MM.1S (cell line): ENCODE results near the gene GSTP1.
"Not testable (repeated sequence)": the region's sequence is repeated elsewhere in the genome, so short reads cannot be mapped to it uniquely, and the experiment has no call there.

Experiments used
- DNase-seq: peaks from one replicate; pipeline ENCODE4 v3.0.0-alpha.2; 2015
- H2AFZ ChIP-seq: fragments of 300-600 bp; sonication (generic); 2 replicates; pipeline ENCODE4 v1.6.0; 2016; ENCODE audit warnings: antibody characterized with exemption, low read length
- H3F3A ChIP-seq: fragments of 300-600 bp; sonication (generic); 2 replicates; pipeline ENCODE4 v1.6.1; 2016; ENCODE audit warnings: mild to moderate bottlenecking, antibody characterized with exemption, low read length, moderate library complexity, mixed read lengths; ENCODE audit not compliant: insufficient read depth
- H3K27ac ChIP-seq: fragments of 300-600 bp; sonication (generic); 2 replicates; pipeline ENCODE4 v1.5.1; 2016; ENCODE audit warnings: mild to moderate bottlenecking, low read length
- H3K27me3 ChIP-seq: fragments of 300-600 bp; sonication (generic); replicated peaks from 2 replicates; pipeline ENCODE4 v1.6.0; 2016; ENCODE audit warnings: low read length; ENCODE audit not compliant: insufficient read depth
- H3K36me3 ChIP-seq: fragments of 300-600 bp; sonication (generic); replicated peaks from 2 replicates; pipeline ENCODE4 v1.6.1; 2016; ENCODE audit warnings: mild to moderate bottlenecking, low read length, mixed read lengths; ENCODE audit not compliant: insufficient read depth
- H3K4me1 ChIP-seq: fragments of 300-600 bp; sonication (generic); 2 replicates; pipeline ENCODE4 v1.6.1; 2016; ENCODE audit warnings: low read length, mixed read lengths
- H3K4me2 ChIP-seq: fragments of 300-600 bp; sonication (generic); 2 replicates; pipeline ENCODE4 v1.6.0; 2016; ENCODE audit warnings: low read depth, low read length
- H3K4me3 ChIP-seq: fragments of 300-600 bp; sonication (generic); 2 replicates; pipeline ENCODE4 v1.5.1; 2016; ENCODE audit warnings: low read length, mixed read lengths
- H3K79me2 ChIP-seq: fragments of 300-600 bp; sonication (generic); 2 replicates; pipeline ENCODE4 v1.6.1; 2016; ENCODE audit warnings: mixed run types, low read length, mixed read lengths
- H3K9ac ChIP-seq: fragments of 300-600 bp; sonication (generic); 2 replicates; pipeline ENCODE4 v1.6.1; 2016; ENCODE audit warnings: low read length, mixed read lengths
- H3K9me2 ChIP-seq: fragments of 300-600 bp; sonication (generic); replicated peaks from 2 replicates; pipeline ENCODE4 v1.6.1; 2016; ENCODE audit warnings: mild to moderate bottlenecking, low read length, mixed read lengths; ENCODE audit not compliant: insufficient read depth
- H3K9me3 ChIP-seq: fragments of 300-600 bp; sonication (generic); replicated peaks from 2 replicates; pipeline ENCODE4 v1.6.1; 2016; ENCODE audit warnings: mild to moderate bottlenecking, low read length, mixed read lengths; ENCODE audit not compliant: insufficient read depth
- H4K20me1 ChIP-seq: fragments of 300-600 bp; sonication (generic); 2 replicates; pipeline ENCODE4 v1.6.1; 2016; ENCODE audit warnings: mild to moderate bottlenecking, low read length, moderate library complexity, mixed read lengths; ENCODE audit not compliant: insufficient read depth
- EZH2 ChIP-seq: fragments of 300-600 bp; sonication (generic); optimal IDR thresholded peaks from 2 replicates; pipeline ENCODE3; 2017; ENCODE audit warnings: low read depth, mild to moderate bottlenecking, antibody characterized with exemption, low read length, mixed read lengths
- EZH2phosphoT487 ChIP-seq: fragments of 300-600 bp; sonication (generic); IDR thresholded peaks from 2 replicates; pipeline ENCODE4 v1.6.1; 2018; ENCODE audit warnings: antibody characterized with exemption, low read length
- TF ChIP-seq, protein P1 (sequence below): fragments of 300-600 bp; sonication (generic); IDR thresholded peaks from 2 replicates; pipeline ENCODE4 v1.5.1; 2016; ENCODE audit warnings: antibody characterized with exemption, low read length, mixed read lengths

The GSTP1 gene

DNA sequence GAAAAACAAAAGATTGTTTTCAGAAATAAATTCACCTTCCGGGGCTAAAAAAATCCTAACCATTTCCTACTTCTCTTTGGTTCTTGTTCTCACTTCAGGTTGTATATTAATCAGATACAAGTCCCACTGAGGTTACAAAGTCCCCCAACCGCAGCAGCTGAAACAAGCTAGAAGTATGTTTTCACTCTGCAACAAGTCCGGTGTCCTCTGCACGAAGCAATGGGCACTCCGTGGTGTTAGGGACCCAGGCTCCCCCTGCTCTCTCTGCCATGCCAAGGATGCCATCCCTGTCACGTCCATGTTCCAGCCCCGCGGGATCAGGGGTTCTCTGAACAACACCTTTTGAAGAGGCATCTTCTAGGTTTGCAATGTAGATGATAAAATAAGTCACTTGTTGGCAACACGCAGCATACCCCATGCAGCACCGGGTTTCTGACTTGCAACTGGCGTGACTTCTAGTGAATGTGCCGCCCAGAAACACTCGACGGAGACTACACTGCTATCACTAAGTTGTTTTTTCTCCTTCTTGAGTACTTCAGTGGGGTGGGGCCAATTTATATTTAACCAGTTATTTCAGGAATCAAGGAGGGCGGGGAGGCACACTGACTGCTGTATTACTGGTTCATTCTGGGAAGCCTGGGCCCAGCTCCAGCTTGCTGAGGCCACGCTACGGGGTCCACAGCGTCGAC, 25.4 kb upstream of the GSTP1 start:
- Histone ChIP-seq H3K4me2 (no peak overlapping the region), H3K36me3 (no peaks in the 10 kb centered on the region), H3K27ac (no peak overlapping the region), H3K27me3 (peaks cover 53% of the 10 kb centered on the region), H3K9me3 (no peaks in the 10 kb centered on the region), H3K79me2 (no peaks in the 10 kb centered on the region), H3K4me3 (no peak overlapping the region), H4K20me1 (0 out of 2 replicates have a peak, but pooled peaks cover 2% of the 10 kb centered on the region), H3K9ac (no peak overlapping the region), H3K4me1 (no peaks in the 10 kb centered on the region), H2AFZ (no peak overlapping the region), H3F3A (0 out of 2 replicates have a peak, but pooled peaks cover 4% of the 10 kb centered on the region), H3K9me2 (no peaks in the 10 kb centered on the region)
- no peak for TF ChIP-seq EZH2
- TF ChIP-seq, protein P1, sequence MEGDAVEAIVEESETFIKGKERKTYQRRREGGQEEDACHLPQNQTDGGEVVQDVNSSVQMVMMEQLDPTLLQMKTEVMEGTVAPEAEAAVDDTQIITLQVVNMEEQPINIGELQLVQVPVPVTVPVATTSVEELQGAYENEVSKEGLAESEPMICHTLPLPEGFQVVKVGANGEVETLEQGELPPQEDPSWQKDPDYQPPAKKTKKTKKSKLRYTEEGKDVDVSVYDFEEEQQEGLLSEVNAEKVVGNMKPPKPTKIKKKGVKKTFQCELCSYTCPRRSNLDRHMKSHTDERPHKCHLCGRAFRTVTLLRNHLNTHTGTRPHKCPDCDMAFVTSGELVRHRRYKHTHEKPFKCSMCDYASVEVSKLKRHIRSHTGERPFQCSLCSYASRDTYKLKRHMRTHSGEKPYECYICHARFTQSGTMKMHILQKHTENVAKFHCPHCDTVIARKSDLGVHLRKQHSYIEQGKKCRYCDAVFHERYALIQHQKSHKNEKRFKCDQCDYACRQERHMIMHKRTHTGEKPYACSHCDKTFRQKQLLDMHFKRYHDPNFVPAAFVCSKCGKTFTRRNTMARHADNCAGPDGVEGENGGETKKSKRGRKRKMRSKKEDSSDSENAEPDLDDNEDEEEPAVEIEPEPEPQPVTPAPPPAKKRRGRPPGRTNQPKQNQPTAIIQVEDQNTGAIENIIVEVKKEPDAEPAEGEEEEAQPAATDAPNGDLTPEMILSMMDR = no peak
- TF ChIP-seq EZH2phosphoT487 = no peak
- DNase-seq = no peak

DNA sequence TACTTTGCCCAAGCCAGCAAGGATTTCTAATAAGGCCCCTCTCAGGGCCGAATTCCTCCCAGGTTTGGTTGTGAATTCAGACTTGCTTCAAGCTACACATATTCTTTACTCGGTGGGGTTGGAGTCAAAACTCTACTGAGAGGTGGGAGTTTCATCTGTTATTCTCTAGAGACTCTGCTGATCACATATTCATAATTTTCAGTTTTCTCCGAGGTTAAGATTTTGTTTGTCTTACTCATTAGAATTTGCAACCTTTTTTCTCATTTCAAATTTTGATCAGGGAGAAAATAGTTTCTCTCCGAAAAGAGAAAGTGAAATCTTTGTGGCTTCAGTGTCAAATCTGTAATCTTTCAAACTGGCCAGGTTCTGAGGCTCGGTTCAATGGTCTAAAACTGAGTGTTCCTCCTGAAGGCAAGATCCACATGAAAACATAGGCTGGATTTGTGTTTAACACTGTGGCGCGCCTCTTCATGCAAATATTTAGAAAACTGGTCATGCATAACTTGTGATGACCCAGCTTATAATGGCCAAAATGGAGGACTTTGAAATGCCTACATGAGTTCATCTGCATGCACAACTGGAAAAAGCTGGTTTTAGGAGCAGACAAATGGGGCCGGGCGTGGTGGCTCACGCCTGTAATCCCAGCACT, 21.5 kb upstream of the GSTP1 start:
- Histone ChIP-seq H3K4me3 (peak overlapping the region; percentile 22), H3K27ac (no peak overlapping the region), H3F3A (0 out of 2 replicates have a peak, but pooled peaks cover 4% of the 10 kb centered on the region), H3K27me3 (peaks cover 91% of the 10 kb centered on the region), H3K9me3 (no peaks in the 10 kb centered on the region), H3K9me2 (no peaks in the 10 kb centered on the region), H3K4me1 (no peaks in the 10 kb centered on the region), H2AFZ (no peak overlapping the region), H3K9ac (no peak overlapping the region), H3K36me3 (no peaks in the 10 kb centered on the region), H3K79me2 (no peaks in the 10 kb centered on the region), H3K4me2 (peak overlapping the region; percentile 33), H4K20me1 (0 out of 2 replicates have a peak, but pooled peaks cover 3% of the 10 kb centered on the region)
- TF ChIP-seq EZH2phosphoT487 = no peak
- DNase-seq = no peak

DNA sequence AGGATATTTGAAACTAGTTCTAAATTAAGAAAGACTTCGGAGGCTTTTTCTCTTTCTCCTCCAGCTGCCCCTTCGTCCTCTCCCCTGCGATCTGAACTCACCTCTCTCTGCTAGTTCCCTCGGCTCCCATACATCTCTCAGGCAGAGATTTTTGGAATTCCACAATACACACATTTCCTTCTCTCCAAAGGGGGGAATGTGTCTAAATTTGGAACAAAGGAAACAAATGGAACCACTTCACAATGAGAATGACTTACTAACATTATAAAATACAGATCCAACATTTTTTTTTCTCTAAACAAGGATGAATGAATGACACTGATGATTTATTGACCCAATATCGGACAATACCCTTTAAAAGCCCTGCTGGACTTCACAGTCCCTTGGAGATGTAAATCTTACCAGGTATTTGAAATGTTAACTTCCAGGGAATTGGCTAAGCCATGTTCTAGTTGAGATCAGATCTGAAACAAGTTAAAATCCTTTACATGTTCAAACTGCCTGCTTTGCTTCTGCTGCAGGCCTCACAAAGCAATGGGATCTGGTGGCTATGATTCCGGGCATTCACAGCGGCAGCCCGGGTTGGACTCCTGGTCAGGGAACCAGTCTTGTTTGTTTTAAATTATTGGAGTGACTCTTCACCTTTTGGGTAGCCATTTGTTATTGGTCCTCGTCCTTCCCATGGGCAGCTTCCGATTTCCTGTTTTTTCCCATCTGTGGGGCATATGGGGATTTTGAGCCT, 20.5 kb upstream of the GSTP1 start:
- H3K4me3 ChIP-seq = no peak overlapping the region
- peaks cover 97% of the 10 kb centered on the region for H3K27me3 ChIP-seq
- H2AFZ ChIP-seq = no peak overlapping the region
- 0 out of 2 replicates have a peak, but pooled peaks cover 4% of the 10 kb centered on the region for H3F3A ChIP-seq
- TF ChIP-seq EZH2 (no peak), EZH2phosphoT487 (no peak)
- H4K20me1 ChIP-seq = 0 out of 2 replicates have a peak, but pooled peaks cover 3% of the 10 kb centered on the region
- H3K4me1 ChIP-seq = no peaks in the 10 kb centered on the region
- H3K79me2 ChIP-seq = no peaks in the 10 kb centered on the region
- H3K9ac ChIP-seq = no peak overlapping the region
- no peak for DNase-seq
- no peak overlapping the region for H3K27ac ChIP-seq
- H3K9me2 ChIP-seq = no peaks in the 10 kb centered on the region
- H3K9me3 ChIP-seq = no peaks in the 10 kb centered on the region
- no peak overlapping the region for H3K4me2 ChIP-seq
- H3K36me3 ChIP-seq = no peaks in the 10 kb centered on the region

DNA sequence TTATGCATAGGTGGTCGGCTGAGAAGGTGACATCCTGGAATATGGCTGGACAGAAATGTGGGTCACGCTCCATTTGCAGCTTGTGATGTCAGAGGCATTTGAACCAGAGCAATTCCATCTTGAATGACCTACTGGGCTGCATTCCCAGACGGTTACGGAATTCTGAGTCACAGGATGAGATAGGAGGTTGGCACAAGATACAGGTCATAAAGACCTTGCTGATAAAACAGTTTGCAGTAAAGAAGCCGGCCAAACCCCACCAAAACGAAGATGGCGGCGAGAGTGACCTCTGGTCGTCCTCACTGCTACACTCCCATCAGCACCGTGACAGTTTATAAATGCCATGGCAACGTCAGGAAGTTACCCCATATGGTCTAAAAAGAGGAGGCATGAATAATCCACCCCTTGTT, 19.9 kb upstream of the GSTP1 start:
- not testable (repeated sequence) for H3K4me2 ChIP-seq

More for the DNA sequence above, 19.9 kb upstream of the GSTP1 start:
- not testable (repeated sequence) for H3K9me2 ChIP-seq, H4K20me1 ChIP-seq, H3K36me3 ChIP-seq, H3K27ac ChIP-seq, H3K4me1 ChIP-seq, H3K79me2 ChIP-seq, H2AFZ ChIP-seq, H3K9me3 ChIP-seq, H3F3A ChIP-seq, H3K4me3 ChIP-seq, H3K9ac ChIP-seq, DNase-seq
- peaks cover 95% of the 10 kb centered on the region for H3K27me3 ChIP-seq
